ENCODE measurements around the gene CABP7.
A peak's percentile ranks its signal among the peaks of the same experiment; 100 is the strongest.

CABP7 gene

DNA sequence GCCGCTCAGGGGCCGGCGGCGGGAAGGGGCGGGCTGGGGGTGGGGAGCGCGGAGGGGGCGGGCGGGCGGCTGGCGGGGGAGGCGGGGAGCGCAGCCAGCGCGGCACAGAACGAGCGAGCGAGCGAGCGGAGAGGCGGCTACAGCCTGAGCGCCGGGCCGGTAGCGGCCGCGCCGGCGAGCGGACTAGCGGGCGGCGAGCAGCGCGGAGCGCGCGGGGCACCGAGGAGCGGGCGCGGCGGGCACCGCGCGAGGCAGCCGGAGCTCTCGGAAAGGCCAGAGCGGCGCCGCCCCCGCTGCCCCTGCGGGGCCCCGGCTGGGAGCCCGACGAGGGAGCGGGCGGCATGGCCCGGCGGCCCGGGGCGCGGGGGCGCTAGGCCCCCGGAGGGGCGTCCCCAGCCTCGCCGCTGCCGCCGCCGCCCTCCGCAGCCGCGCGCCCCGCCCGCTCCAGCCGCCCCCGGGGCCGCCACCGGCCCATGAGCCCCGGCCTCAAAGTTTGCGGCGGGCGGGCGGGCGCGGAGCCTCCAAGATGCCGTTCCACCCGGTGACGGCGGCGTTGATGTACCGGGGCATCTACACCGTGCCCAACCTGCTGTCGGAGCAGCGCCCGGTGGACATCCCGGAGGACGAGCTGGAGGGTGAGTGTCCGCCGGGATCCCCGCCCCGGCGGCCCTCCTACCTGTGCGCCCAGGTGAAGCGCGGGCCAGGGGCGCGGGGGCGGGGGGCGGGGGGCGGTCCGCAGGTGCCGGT is at the start of gene CABP7:
TSS of gene CABP7 (plus strand) at position 105 of the 747 bp plus-strand sequence. CDS start at position 527, 422 bp downstream.
- no peak for DNase-seq

DNA sequence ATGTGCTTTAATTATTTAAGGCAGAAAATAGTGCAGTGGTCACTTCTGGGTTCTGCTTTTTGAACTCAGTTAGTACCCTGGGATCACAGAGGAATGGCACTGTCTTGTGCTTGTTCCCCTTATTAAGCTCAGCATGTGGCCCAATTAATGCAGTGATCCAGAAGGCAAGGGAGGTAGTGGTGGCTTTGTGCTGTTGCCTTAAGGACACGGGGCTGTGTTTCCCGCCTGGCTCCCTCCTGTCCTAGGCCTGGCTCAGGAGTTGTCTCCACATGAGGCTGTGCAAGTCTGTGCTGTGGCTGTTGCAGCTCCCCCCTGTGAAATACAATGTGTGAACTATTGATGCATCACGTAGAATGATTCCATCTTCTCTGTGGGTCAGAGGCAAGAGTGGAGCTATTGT is 49.2 kb upstream of the CABP7 start:
- no peak for DNase-seq

DNA sequence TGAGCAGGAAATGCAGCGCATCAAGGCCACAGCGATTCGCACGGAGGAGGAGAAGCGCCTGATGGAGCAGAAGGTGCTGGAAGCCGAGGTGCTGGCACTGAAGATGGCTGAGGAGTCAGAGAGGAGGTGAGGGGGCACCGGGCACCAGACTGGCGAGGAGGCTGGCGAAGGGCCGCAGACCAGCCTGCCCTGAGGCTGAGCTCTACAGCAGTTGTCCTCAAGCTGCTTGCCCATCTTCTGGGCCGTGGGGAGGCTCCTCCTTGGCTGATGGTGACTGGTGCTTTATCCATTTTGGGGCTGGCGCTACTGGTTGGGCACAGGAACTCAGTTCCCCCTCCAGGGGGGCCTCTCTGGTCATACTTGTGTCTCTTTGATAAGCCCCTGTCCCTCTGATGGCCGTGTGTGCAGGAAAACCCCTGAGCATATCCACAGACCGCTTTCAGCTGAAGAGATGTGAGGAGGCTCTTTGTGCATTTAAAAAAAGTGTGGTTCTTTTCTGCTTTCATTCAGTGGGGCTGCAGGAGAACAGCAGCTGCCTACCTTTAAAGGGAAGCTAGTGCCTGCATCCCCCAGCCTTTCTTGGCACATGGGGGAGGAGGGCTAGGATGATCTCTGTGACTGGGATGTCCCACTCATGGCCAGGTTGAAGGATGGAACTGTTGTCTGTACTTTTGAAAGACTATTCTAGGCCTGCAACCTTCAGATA is 46.3 kb upstream of the CABP7 start:
- DNase-seq, result no peak

DNA sequence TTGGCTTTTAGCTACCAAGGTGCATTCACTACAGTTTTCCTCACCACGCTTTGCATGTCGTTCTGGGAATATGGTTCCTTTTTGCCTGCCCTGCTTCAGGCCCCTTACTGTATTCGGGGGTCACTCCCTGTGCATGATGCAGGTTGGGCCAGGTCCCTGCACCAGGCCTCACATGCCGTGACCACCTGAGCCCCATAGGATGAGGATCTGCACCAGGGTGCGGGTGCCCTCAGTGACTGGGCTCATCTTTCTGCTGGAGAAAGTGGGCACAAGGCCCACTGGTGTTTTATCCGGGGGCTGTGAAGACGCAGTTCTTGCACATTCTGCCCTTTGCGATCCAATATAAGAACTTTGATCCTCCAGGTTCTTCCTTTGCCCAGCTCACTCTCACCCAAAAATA is 45.7 kb upstream of the CABP7 start:
- DNase-seq, result no peak

DNA sequence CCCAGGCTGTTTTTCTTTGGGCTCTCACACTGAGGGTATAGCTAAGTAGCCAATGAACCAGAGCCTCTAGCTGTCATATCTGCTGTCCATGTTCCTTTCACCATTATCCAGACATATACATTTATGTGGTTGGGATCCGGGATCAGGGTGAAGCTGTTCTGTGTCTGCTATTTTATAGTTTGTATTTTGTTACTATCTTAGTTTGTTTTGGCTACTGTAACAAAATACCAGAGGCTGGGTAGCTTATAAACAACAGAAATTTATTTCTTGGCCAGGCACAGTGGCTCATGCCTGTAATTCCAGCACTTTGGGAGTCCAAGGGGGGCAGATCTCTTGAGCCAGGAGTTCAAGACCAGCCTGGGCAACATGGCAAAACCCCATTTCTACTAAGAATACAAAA is 40.5 kb upstream of the CABP7 start:
- DNase-seq, result no peak

DNA sequence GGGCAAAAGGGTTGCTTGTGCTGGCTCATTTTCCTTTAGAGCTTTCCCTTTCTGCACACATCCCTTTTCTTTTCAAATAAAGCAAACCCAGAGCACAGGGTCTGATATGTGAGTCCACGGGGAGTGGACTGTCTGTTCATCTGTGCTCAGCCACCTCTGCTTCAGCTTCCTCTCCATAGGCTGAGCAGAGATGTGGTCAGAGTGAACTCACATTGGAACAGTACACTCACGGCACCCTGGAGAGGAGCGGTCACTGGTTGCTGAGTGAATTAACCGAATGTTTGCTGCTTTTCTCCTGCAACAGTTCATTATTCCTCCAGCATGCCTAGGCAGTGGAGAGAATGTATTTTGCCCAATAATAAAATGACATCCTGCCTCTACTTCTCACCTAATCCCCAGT is 36.3 kb upstream of the CABP7 start:
- DNase-seq, result no peak

DNA sequence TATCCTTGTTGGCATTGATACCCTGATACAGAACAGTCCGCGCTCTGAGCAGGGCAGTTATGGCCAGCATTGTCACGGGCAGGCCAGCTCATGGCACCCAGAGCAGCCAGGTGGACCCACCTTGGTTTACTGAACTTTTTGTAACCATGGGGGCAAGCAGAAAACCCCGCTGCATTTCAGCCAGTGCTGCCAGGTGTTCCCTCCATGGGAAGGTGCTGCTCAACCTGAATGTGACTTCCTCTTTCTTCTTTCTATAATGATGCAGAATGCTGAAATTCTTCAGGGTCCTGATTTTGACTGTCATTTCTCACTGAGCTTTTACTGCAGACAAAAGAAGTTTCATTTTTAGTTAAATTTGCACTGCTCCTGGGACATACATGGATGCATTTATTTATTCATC is 35.6 kb upstream of the CABP7 start:
- DNase-seq, result no peak

DNA sequence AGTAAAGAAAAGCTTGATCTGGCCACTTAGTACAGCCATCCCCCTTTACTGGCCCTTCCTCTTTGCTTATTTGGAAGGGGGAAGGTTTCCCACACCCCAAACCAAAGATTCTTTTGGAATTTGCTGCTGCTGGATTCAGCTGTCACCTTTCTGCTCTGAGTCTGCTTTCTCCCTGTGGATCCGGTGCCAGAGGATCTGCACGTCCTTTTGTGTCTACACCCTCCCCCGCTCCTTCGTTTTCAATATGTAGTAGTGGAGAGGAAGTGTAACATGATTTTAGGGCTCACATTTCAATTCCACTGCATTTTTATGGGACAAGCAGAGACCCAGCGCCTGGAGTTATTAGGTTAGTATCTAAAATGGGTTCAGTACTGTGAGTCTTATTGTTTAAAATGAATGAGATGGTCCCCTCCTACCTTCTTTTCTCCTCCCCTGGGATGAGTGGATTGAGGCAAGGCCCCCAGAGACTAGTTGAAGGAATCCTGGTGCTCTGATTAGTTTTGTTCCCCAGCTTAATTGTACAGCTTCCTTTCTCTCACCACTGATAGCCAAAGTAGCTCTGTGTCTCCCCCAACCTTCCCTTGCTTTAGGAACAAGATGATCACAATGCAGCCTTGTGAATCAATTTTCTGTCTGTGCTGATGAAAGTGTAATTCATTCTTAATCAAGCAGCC is 30.5 kb upstream of the CABP7 start:
- no peak for DNase-seq

DNA sequence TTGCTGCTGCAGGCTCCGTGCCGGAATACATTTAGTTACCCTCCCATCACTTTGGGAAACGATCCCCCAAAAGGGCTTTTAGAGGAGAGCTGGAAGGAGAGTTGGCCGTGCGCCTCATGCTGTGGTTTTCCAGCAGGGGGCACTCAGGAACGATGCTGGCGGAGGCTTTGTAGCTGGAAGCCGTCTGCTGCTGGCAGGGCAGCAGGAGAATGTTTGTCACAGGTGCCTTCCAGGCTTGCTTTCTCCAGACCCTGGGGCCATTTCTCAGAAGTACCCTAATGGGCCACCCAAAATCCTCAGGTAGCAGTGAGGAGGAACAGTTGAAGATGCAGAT is 30.0 kb upstream of the CABP7 start:
- peak; percentile 34 to 46 for DNase-seq

DNA sequence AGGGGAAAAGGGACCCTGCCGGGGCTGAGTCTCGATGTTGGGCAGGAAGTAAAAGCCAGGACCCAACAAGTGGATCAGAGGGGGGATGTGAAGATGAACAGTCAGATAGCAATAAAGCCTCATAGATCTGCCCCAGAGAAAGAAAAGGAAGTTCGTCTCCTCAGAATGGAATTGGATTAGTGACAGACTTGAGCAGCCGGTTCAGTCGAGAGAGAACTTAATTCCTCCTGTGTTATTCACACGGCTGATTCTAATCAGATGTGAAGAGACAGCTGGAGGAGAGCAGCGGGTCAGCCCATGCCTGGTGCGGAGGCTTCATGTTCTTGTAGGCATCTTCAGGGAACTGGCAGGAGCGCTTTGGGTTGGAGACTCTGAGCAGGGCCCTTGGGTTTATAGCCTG is 29.3 kb upstream of the CABP7 start:
- DNase-seq, result no peak

DNA sequence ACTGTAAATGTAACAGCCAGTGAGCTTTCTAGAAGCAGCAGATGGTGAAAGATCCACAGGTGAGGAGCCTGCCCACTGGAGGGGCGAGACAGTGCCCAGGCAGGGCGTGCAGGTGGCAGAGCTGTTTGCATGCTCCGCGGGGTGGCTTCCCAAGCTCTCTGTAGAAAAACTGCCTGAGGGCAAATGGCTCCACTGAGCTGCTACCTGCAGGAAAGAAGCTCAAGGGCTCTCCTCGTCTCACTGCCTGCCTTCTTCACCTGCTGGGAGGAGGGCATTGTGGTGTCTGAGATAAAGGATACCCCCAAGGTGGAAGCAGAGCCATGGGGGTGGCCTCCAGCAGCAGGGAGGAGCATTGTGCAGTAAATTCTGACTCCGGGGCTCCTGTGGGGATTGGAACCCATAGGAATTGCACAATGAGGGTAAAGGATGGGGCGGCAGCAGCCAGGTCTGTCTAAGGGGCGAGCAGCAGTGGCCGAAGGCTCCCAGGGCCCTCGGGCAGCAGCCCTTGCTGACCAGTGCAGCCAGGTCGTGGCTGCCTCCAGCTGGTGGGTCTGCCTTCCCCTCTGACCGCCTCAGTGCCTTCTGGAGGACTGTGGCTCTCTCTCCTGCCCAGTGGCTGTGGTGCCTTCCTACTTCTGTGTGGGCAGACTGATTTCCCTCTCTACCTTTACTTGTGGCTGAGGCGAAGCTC is 28.0 kb upstream of the CABP7 start:
- no peak for DNase-seq

DNA sequence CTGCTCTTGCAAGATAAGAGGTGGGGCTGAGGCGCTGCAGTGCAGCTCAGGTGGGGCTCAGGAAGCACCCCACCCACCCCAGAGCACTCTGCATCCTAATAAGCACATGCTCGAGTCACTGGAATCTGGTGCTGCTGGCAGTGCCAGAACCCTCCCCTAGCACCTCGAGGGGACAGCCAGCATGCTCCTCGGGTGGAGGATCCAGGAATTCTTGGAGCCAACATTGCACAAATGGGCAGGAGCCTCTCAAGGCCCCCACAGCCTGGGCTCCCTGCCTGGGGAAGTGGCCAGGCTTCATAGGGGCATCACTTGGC is 27.5 kb upstream of the CABP7 start:
- no peak for DNase-seq

DNA sequence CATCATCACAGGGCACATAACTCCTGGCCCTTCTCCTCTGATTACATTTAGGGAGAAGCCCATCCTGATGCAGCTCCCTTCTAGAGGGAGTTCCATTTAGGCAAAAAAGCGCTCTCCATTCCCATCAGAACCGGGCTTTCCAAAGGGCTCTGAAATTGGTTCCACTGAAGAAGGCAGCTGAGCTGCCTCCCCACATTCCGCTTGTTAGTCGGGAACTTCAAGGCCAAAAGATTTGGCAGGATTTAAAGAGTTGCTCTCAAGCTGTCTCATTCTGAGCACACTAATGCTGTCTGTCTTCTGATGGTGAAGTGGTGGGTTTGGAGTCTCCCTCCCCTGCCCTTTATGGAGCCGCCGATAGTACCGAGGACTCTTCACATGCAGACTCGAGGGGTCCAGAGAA is 26.6 kb upstream of the CABP7 start:
- DNase-seq, result no peak

DNA sequence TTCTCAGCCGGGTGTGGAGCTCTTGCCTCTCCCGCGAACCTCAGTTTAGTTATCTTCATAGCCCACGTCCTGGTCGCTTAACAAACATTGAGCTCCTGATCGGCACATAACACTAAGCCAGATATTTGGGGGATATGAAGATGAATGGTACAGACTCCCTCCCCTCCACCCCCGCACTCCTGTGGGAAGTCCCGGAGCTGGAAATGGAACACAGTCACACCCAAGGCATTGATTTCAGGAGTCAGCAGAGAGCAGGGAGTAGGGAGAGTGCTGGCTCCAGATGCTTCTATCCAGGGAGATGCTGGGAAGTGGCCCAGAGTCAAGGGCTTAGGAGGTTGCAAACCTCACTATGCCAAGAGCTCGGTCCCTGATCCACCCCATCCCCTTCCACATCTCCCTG is 26.1 kb upstream of the CABP7 start:
- DNase-seq, result no peak

DNA sequence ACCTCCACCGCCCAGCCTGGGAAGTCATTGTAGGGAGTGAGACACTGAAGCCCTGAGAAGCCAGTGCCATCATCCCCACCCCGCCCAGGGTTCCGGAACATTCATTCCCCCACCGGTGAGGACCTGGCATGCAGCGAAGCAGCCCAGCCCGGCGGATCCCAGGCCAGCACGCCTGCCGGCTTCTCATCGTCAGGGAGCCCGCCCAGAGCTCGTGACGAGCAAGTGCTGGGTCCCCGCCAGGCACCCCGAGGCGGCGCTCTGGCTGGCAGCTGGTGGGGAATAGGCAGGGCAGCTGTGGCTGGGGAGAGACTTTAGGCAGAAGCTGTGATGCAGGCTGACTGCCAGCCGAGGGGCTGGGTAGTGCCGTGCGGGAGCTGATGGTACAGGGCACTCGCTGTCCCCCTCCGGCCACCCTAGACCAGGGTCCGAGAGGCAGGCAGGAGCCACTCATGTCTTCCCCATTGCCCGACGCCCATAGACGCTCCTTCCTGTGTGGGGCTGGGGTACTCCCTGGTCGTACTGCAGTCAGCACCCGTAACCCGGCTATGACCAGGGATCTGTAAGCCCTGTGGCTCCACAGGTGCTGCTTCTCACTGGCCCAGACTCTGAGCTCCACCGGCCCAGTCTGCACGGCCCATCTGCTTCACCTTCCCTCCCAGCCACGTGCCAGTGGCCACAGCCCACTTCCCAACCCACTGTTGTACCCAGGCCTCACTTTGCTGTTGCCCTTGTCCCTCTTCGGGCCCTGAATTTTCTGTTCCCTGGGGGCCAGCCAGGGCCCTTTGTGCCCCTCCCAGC is 24.5 kb upstream of the CABP7 start:
- no peak for DNase-seq

DNA sequence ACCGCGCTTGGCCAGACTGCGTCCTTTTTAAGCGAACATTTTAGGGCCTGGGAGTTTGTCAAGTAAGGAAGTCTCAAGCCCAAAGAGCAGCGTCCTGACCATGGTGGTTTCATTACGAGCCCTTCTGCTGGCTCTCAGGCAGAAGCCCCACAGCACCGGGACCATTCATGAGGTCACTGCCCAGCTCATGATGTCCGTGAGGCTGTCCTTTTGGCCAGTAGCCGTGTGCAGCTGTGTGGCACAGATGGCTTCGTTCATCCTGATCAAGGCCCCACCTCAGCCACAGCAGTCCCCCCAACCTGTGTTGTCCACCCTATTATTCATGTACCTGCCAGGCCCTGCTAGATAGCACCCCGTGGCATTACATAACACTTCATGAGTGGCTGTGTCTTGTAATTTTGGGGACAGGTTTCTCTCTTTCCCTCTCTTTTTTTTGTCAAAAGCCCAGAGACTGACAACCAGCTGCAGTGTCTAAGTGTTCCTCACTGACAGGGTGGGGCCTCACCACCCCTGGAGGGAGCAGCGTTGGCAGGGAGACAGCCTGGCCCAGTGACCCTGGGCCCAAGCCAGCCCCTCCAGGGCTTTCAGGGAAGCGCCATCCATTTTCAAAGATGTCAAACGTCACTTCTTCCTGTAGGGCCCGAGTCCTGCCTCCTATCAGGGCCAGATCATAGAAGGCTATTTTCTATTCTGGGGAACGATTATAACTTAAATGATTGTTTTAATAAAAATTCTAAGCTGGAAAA is 21.8 kb upstream of the CABP7 start:
- DNase-seq, result no peak

DNA sequence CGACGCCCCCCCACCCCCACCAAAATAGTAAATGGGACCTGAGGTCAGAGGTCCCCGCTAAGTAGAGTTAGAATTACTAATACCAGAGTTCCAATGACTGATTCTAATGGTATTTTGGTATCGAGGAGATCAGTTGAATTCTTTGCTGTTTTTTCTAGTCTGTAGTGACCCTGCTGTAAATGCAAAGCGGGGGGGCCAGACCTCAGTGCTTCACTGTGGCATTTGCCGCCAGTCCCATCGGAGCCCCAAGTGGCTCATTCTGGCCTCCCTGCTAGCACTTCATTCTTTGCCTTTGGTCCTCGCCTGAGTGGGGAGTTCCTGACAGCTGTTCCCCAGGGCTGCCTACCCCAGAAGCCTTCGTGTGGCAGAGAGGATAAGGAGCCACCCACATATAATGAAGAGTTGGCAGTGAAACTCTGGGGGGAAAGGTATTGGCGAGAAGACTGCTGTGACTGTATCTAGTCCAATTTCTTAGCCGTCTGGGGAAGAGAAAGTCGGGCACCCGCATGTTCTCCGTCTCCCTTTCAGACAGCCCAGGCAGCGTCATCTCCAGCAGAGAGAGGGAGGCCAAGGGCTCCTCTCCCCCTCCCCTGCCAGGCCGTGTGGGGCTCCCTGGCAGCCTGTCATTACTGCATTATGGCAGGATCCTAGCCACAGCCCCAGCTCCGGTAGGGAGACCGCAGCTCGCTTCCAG is 19.4 kb upstream of the CABP7 start:
- no peak for DNase-seq

DNA sequence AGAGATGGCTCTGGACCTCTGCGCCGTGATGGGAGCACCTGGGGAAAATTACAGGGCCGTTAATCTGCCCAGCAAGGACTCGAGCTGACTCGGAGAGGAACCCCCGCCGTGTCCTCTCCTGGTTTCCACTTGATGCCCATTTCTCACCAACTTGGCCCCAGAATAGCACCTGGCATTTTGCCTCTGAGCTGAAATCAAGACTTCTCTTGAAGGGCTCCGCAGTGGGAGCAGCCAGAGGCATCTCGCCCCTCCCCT is 19.0 kb upstream of the CABP7 start:
- DNase-seq, result no peak

DNA sequence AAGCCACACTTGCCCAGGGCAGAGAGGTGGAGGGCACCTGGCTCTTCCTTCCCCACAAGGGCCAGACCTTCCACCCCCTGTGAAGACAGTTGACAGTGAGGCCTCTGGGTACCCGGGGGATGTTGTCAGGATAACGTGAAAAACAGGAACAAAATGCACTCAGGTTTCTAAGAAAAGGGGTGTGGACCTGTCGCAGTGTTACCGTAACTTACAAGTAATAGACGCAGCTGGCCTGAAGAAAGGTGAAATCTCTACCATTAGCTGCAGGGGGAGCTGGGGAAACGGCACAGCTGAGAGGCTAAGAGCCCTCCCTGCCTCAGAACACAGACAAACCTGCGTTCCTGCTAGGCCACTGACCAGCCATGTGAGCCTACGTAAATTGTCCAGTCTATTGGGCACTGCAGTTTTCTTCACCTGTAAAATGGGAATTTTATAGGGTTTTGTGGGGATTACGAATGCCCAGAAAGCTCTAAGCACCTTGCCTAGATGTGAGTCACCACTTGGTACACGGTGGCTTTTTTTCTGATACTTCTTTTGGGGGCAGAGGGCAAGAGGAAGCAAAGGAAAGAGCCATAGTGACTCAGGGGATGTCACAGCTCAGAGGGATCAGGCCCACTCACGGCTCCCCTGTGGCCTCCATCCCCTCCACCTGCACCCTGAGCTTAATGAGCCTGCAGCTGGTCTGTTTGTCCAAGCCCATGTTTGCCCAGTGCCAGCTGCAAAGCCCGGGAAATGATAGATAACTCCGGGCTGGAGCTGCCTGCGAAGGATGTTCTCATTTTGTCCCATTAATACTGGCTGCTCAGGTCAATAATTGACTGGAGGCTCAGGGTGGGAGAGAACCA is 18.4 kb upstream of the CABP7 start:
- peak; percentile 16 to 17 for DNase-seq

DNA sequence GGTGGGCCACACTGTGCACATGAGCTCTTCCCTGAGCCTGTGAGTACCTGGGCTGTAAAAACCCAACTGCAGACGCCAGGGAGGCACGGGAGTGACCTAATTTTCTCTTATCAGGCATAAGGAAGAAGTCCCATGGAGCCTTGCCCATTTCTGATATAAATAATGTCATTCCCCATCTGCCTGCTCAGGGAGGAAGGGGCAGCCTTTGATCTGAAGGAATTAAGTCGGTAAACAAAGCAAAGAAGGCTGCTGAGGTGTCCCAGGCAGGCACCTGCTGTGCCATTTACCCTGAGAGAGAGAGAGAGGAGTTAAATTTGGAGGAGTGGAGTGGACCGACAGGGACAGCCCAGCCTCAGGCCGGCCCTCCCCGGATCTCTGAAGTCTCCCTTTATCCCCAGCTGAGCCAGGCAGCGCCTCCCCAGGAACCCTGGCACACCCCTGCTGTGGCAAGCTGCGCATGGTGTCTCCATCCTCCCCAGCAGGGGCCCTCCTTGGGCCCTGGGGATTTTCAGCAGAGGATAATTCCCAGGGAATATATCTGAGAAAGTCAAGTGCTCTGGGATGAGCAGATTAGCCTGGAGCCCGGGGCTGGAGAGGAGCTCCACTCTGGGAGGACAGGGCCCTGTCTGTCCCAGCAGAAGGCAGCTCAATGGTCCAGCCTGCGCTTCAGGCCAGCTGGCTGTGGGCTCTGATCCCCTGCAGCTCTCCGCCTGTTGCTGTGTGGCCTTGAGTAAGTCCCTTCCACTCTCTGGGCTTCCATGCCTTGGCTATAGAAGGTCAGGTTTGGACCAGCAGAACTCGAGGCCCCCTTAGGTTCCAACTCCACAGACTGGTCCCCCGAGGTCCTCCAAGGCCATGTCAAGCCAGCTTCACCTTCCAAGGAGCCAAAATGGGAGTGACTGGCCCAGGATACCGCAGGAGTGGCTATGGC is 17.5 kb upstream of the CABP7 start:
- no peak for DNase-seq
